T47D (cell line): ENCODE data around the gene MYRFL.
A peak's percentile ranks its signal among the peaks of the same experiment; 100 is the strongest.

Experiments
- DNase-seq, 2 experiments: peaks; one replicate each; pipeline versions ENCODE4 v3.0.0 to v3.0.0-alpha.2; 2011 to 2012; ENCODE audit warnings: low read depth in 1 of 2, low spot score in 1 of 2
- JUND ChIP-seq: IDR thresholded peaks from 2 replicates; pipeline ENCODE4 v1.6.1; 2012; ENCODE audit warnings: low read depth
- in situ Hi-C: cut with HindIII; loops from 2 replicates; pipeline ENCODE4 v1.10.0; 2016; ENCODE audit warnings: low sequenced_read_pairs, low pct_unique_long_range_greater_than_20kb

Gene MYRFL

GRCh38 chr12:69888901-69889300 is 63.9 kb downstream of the MYRFL start:
- no peak for TF ChIP-seq JUND
- no peak for DNase-seq
- in situ Hi-C loops, result no loop called here

DNA sequence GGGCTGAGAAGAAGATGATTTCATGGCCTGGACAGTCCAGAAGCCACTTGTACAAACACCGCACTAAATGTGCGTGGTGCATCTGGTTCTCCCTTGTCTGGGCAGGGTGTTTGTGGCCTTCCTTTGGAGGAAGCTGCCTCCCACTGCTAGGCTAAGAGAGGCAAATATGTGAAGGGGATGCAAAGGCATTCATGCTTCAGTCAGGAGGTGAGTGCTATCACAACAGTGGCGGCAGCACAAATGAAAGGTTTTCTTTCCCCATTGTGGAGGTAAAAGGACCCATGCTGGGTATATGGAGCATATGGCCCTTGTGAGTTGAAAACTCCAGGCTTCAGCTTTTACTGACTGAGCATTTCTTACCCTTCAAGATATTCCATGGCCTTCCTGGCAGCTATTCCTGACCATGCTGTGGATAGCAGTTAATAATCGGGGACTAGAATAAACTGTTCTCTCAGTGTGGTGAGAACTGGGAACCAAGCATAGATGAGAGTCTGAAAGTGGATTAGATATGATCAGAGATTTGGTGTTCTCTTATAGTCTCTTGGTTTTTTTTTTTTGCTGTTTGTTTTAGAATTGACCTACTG is 69.9 kb downstream of the MYRFL start:
- in situ Hi-C loops, result no loop called here
- no peak for DNase-seq
- no peak for TF ChIP-seq JUND

DNA sequence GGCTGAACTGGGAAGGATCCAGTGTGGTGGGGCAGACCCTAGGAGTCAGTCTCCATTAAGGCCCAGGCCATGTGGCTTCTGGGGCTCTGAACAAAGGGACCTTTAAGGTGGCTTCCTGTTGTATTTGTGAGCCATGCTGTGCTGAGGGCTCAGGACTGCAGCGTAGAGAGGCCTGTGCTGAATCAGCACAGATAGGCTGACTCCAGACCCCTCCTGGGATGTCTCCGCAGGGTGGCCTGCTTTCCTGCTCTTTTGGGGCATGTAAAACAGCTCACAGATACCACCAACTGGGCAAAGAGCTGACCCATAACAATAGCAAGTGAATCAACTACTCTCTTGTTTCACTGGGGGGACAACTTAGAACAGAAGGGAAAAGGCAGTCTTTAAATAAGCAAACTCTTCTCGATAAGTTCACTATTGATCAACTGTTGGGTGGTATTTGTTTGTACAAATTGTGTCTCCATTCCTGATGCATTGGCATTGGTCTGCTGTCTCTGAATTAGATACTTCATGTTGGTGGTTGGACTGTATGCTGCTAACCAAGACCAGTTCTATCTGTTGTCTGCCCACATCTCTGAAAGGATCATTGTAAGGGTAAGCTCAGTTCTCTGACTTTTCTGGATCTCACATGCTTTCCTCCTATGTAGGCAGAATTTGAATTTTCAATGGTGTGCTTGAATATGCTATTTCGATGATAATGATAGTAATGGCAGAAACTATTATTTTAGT is 71.8 kb downstream of the MYRFL start:
- in situ Hi-C loops, result no loop called here
- no peak for TF ChIP-seq JUND
- no peak for DNase-seq

DNA sequence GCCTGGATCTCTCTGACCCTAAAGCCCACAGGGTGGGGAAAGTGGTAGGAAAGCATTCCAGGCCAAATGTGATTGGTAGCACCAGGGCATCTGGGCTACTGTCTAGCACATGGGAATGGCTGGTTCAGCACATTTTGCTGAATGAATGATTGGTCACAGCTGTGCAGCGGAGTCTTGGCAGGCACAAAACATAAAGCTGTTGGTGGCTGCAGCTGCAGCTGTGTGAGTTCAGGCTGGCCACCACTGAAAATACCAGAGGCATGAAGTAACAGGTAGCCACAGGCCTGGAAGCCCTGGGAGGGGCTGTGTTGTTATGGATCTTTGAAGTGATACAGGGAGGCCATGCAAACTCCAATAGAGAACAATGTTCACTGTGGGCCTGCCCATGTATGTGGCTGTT is 72.7 kb downstream of the MYRFL start:
- DNase-seq, result peak in 1 of 2 experiments; percentile 41
- no peak for TF ChIP-seq JUND
- in situ Hi-C loops, result no loop called here

DNA sequence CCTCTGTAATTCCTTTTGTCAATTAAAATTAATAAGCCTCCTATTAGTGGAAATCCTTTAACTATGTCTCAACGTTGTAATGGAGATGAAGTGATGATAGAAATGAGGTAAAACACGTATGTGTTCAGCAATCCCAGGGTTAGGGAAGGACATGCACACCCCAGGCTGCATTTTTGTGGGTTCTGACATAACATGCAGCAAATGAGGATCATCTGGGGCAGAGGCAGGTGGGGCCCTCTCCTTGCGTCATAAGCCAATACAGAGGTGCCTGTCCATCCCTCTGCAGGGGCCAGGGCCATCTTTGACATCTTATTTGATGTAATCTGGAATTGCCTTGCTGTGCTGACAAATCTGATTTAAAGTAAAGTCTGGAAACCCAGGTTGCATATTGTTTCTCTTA is 73.2 kb downstream of the MYRFL start:
- in situ Hi-C loops, result no loop called here
- TF ChIP-seq JUND, result no peak
- no peak for DNase-seq

DNA sequence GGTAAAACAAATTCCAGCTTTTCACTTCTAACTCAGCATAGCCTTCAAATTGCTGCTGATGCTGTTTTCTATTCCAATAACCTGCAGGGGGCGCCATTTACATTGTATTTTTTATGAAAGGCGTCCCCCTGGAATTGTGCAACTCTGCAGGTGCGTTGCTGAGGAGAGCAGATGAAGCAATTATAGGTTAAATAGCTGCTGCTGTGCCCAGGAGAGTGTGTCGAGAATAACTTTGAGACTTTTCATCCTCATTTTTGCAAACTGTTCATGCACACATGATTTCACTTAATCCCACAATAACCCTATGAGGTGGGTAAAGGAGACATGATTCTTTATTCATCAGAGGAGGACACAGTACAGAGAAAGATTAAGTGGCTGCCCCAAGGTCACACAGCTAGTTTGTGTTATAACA is 75.7 kb downstream of the MYRFL start:
- DNase-seq, result peak; percentile 42 to 92
- in situ Hi-C loops, result no loop called here
- no peak for TF ChIP-seq JUND

DNA sequence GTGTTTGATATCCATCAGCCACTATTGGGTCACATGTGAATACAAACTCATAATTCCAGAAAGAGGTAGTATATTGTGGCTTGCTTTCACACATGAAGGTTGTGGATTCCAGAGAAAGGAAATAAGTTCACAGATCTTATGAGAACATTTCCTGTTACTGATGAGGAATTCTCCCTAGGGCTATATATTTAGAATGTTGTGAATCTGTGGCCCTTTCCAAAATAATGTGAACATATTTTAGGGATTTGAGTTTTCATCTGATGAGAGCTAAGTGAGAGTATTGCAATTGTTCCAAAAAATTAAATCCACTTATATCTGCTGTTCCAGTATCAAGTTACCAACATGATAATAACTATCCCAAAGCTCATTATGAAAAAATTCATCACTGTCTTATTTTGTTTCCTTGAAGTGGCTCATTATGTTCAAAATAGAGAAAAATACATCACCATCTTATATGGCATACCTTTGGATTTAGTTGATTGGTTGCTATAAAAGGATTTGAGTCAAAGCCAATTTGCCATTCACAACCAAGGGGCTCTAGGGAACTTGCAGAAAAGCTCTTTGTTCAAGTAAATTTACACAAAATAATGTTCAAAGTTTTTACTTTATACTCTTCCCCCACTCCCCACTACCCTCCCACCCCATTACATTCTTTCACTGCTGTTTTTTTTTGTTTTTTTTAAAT is 76.3 kb downstream of the MYRFL start:
- in situ Hi-C loops, result no loop called here
- no peak for TF ChIP-seq JUND
- DNase-seq, result no peak

DNA sequence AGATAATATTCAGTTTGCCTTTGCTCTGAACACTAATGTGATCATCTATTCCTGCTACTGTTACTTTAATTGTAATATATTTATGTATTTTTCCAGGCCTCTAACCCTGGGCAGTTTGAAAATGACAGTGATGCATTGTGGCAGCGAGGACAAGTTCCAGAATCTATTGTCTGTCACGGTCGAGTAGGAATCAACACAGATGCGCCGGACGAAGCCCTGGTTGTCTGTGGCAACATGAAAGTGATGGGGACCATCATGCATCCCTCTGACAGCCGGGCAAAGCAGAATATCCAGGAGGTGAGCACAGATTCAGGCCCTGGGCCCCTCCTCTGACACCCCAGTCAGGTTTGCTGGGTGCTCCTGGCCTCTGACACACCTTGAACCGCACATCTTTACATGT is 78.5 kb downstream of the MYRFL start:
- no peak for DNase-seq
- no peak for TF ChIP-seq JUND
- in situ Hi-C loops, result no loop called here

GRCh38 chr12:69904777-69905176 is 79.8 kb downstream of the MYRFL start:
- in situ Hi-C loops, result no loop called here
- no peak for DNase-seq
- TF ChIP-seq JUND, result no peak

DNA sequence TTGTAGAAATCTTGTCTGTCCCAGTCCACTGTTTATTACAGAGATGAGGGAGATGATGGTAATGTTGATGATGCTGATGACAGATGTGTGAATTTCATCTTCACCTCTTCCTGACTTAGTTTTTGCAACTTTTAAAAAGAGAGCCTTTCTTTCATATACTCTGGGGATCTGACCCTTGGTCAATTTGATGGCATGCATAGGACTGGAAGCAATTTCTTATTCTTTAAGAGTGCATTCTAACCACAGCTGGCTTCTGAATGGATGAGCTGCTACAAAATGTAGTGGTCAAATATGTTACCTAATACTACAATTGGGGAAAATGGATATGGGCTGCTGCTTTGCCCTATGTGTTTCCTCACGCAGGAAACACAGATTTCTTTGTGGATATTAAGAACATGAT is 80.8 kb downstream of the MYRFL start:
- TF ChIP-seq JUND, result no peak
- in situ Hi-C loops, result no loop called here
- DNase-seq, result no peak

GRCh38 chr12:69906411-69907216 is 81.6 kb downstream of the MYRFL start:
- no peak for TF ChIP-seq JUND
- in situ Hi-C loops, result no loop called here
- peak in 1 of 2 experiments; percentile 14 for DNase-seq

- TF ChIP-seq JUND, result no peak
- no peak for DNase-seq
- in situ Hi-C loops, result no loop called here
These were observed 83.2 kb downstream of the MYRFL start for GRCh38 chr12:69908203-69908602.
